GM23338 (cell line): Measurements from ENCODE around the gene PIGZ. TPM values are rescaled to one million over a fixed set of nuclear protein-coding genes. Genes with fewer than 3 reads are reported as not detected.

Experiments used
- ATAC-seq: fragments of 200-7000 bp; cut with Tn5 transposase; 3 replicates; pipeline ENCODE4 v1.9.1; 2020
- DNase-seq: peaks from one replicate; pipeline ENCODE4 v3.0.0-alpha.2; 2015; ENCODE audit warnings: low spot score
- H2AFZ ChIP-seq: fragments of 200-600 bp; sonication (generic); 2 replicates; pipeline ENCODE4 v1.8.0; 2016; ENCODE audit warnings: antibody characterized with exemption, mild to moderate bottlenecking, moderate library complexity
- H3F3A ChIP-seq: fragments of 200-600 bp; sonication (generic); replicated peaks from 2 replicates; pipeline ENCODE4 v1.8.0; 2017; ENCODE audit warnings: antibody characterized with exemption, mixed run types, low read depth
- H3K27ac ChIP-seq: fragments of 200-600 bp; sonication (generic); 2 replicates; pipeline ENCODE4 v1.6.1; 2016; ENCODE audit warnings: low read depth
- H3K27me3 ChIP-seq: fragments of 200-600 bp; sonication (generic); 2 replicates; pipeline ENCODE4 v1.8.0; 2016; ENCODE audit warnings: mild to moderate bottlenecking, mixed run types, moderate library complexity; ENCODE audit not compliant: insufficient read depth
- H3K36me3 ChIP-seq: fragments of 200-600 bp; sonication (generic); 2 replicates; pipeline ENCODE4 v1.8.0; 2016; ENCODE audit warnings: mild to moderate bottlenecking; ENCODE audit not compliant: insufficient read depth
- H3K4me1 ChIP-seq: fragments of 200-600 bp; sonication (generic); 2 replicates; pipeline ENCODE4 v1.8.0; 2016; ENCODE audit warnings: mild to moderate bottlenecking, moderate library complexity; ENCODE audit not compliant: insufficient read depth
- H3K4me2 ChIP-seq: fragments of 200-600 bp; sonication (generic); 2 replicates; pipeline ENCODE4 v1.7.1; 2017; ENCODE audit warnings: mixed run types
- H3K4me3 ChIP-seq: fragments of 200-600 bp; sonication (generic); 2 replicates; pipeline ENCODE4 v1.6.1; 2016; ENCODE audit warnings: mixed run types
- H3K79me2 ChIP-seq: fragments of 200-600 bp; sonication (generic); replicated peaks from 2 replicates; pipeline ENCODE4 v1.8.0; 2017; ENCODE audit warnings: mild to moderate bottlenecking; ENCODE audit not compliant: insufficient read depth
- H3K9me2 ChIP-seq: fragments of 200-600 bp; sonication (generic); 2 replicates; pipeline ENCODE4 v1.8.0; 2017; ENCODE audit not compliant: insufficient read depth
- H4K20me1 ChIP-seq: fragments of 200-600 bp; sonication (generic); replicated peaks from 2 replicates; pipeline ENCODE4 v1.8.0; 2017; ENCODE audit warnings: mild to moderate bottlenecking; ENCODE audit not compliant: insufficient read depth
- H3K27ac Mint-ChIP-seq: 2 replicates; pipeline ENCODE4 v1.8.0; 2020; ENCODE audit warnings: inconsistent platforms, mild to moderate bottlenecking, moderate library complexity, mixed read lengths
- H3K27me3 Mint-ChIP-seq: 3 replicates; pipeline ENCODE4 v1.8.0; 2022; ENCODE audit warnings: low read depth, mild to moderate bottlenecking, moderate library complexity, mixed read lengths, inconsistent platforms; ENCODE audit not compliant: insufficient read depth, poor library complexity
- H3K36me3 Mint-ChIP-seq: 3 replicates; pipeline ENCODE4 v1.8.0; 2021; ENCODE audit warnings: low read depth, mild to moderate bottlenecking, inconsistent platforms, moderate library complexity, mixed read lengths
- H3K4me1 Mint-ChIP-seq: 3 replicates; pipeline ENCODE4 v1.8.0; 2020; ENCODE audit warnings: mild to moderate bottlenecking, inconsistent platforms, mixed read lengths
- H3K4me3 Mint-ChIP-seq: 3 replicates; pipeline ENCODE4 v1.8.0; 2021; ENCODE audit warnings: moderate library complexity, mild to moderate bottlenecking, inconsistent platforms, mixed read lengths
- H3K9me3 Mint-ChIP-seq: 3 replicates; pipeline ENCODE4 v1.8.0; 2020; ENCODE audit warnings: moderate library complexity, mild to moderate bottlenecking, inconsistent platforms, mixed read lengths
- CREB1 ChIP-seq: fragments of 250-450 bp; sonication (Bioruptor Pico); IDR thresholded peaks from 2 replicates; pipeline ENCODE4 v1.5.0; 2020; ENCODE audit warnings: low read depth, mild to moderate bottlenecking, moderate library complexity
- CTCF ChIP-seq, 2 experiments: fragments of 200-600 bp in 1 of 2; sonication (generic) in 1 of 2; conservative IDR thresholded peaks; 2 replicates each; pipeline versions ENCODE4 v1.5.1 to v1.6.1; 2016 to 2017; ENCODE audit warnings: antibody characterized with exemption in 2 of 2, low read depth in 2 of 2, mild to moderate bottlenecking in 2 of 2, moderate library complexity in 1 of 2
- ETS1 ChIP-seq: IDR thresholded peaks from 2 replicates; pipeline ENCODE4 v1.6.1; 2016; ENCODE audit warnings: antibody characterized with exemption
- EZH2 ChIP-seq: fragments of 200-600 bp; sonication (generic); IDR thresholded peaks from one replicate; pipeline ENCODE4 v1.8.0; 2017; ENCODE audit warnings: antibody characterized with exemption, mild to moderate bottlenecking, low read depth; ENCODE audit not compliant: unreplicated experiment
- EZH2phosphoT487 ChIP-seq: fragments of 200-600 bp; sonication (generic); IDR thresholded peaks from one replicate; pipeline ENCODE4 v1.8.1; 2018; ENCODE audit warnings: antibody characterized with exemption; ENCODE audit not compliant: unreplicated experiment
- JUNB ChIP-seq: IDR thresholded peaks from one replicate; pipeline ENCODE4 v1.6.1; 2016; ENCODE audit warnings: antibody characterized with exemption; ENCODE audit not compliant: unreplicated experiment
- NANOG ChIP-seq: IDR thresholded peaks from 2 replicates; pipeline ENCODE4 v1.6.1; 2016; ENCODE audit warnings: antibody characterized with exemption, borderline replicate concordance
- POLR2AphosphoS5 ChIP-seq: IDR thresholded peaks from 2 replicates; pipeline ENCODE4 v1.6.1; 2016; ENCODE audit warnings: antibody characterized with exemption, low read depth
- REST ChIP-seq: IDR thresholded peaks from one replicate; pipeline ENCODE4 v1.6.1; 2018; ENCODE audit warnings: antibody characterized with exemption; ENCODE audit not compliant: unreplicated experiment
- STAT1 ChIP-seq: IDR thresholded peaks from one replicate; pipeline ENCODE4 v1.6.1; 2016; ENCODE audit warnings: antibody characterized with exemption; ENCODE audit not compliant: unreplicated experiment
- ZNF114 ChIP-seq: fragments of 250-450 bp; sonication (Bioruptor Pico); IDR thresholded peaks from 2 replicates; pipeline ENCODE4 v1.5.0; 2020; ENCODE audit warnings: mild to moderate bottlenecking, moderate library complexity
- ZNF331 ChIP-seq: fragments of 250-450 bp; sonication (Bioruptor Pico); IDR thresholded peaks from 2 replicates; pipeline ENCODE4 v1.5.0; 2020; ENCODE audit warnings: low read depth, mild to moderate bottlenecking, moderate library complexity
- ZNF462 ChIP-seq: fragments of 250-450 bp; sonication (Bioruptor Pico); IDR thresholded peaks from 2 replicates; pipeline ENCODE4 v1.5.0; 2020; ENCODE audit warnings: mild to moderate bottlenecking, moderate library complexity
- polyA plus RNA-seq: library from polyadenylated mRNA; unstranded; fragments of >200 nt; fragmentation: Nextera tagmentation; extraction: Ambion mirVana; gene quantifications from 2 replicates; pipeline ENCODE4 v1.2.1, GENCODE V29; 2016
- total RNA-seq: library from RNA; depleted of rRNA; stranded (reverse); fragments of >200 nt; shearing (Covaris generic); gene quantifications from 2 replicates; pipeline ENCODE4 v1.2.3, GENCODE V29; 2014

PIGZ gene
- total and polyA plus RNA-seq, 2 experiments from 2014 or later = 0.16 TPM; not detected in 1

GRCh38 chr3:196995027-196995426, 26.4 kb upstream of the PIGZ start:
- H3K9me3 Mint-ChIP-seq = no peaks in the 10 kb centered on the region
- H3K27ac ChIP-seq = no peak overlapping the region
- H3K27ac Mint-ChIP-seq = no peak overlapping the region
- DNase-seq = no peak
- no peaks in the 10 kb centered on the region for H3K27me3 ChIP-seq
- no peak overlapping the region for H3K4me3 Mint-ChIP-seq
- H3K36me3 Mint-ChIP-seq = no peaks in the 10 kb centered on the region
- H3K4me1 ChIP-seq = no peaks in the 10 kb centered on the region
- H3K4me2 ChIP-seq = no peak overlapping the region
- ATAC-seq = no peak
- H2AFZ ChIP-seq = no peak overlapping the region
- H3F3A ChIP-seq = peaks cover 3% of the 10 kb centered on the region; the same call in 1 of the 2 replicates
- H3K4me1 Mint-ChIP-seq = peaks cover 3% of the 10 kb centered on the region; the same call in 1 of the 3 replicates
- H3K9me2 ChIP-seq = no peaks in the 10 kb centered on the region
- TF ChIP-seq REST (no peak), STAT1 (no peak), NANOG (no peak), EZH2phosphoT487 (no peak), JUNB (no peak), EZH2 (no peak), ZNF114 (CRISPR knock-in tag) (no peak), CREB1 (CRISPR knock-in tag) (no peak), ETS1 (no peak), ZNF462 (CRISPR knock-in tag) (no peak), CTCF (conservative IDR thresholded peaks at IDR 0.05; ENCODE audit: low read depth in 2 of 2) (no peak), ZNF331 (CRISPR knock-in tag) (no peak), POLR2AphosphoS5 (no peak)
- H4K20me1 ChIP-seq = no peaks in the 10 kb centered on the region
- no peaks in the 10 kb centered on the region for H3K79me2 ChIP-seq
- no peak overlapping the region for H3K4me3 ChIP-seq
- H3K27me3 Mint-ChIP-seq = peaks cover 5% of the 10 kb centered on the region
- no peaks in the 10 kb centered on the region for H3K36me3 ChIP-seq
